ENCODE results near the gene LDHB. TPM values are rescaled to one million over a fixed set of nuclear protein-coding genes. Genes with fewer than 3 reads are reported as not detected.

The LDHB gene
- total and polyA plus RNA-seq, 9 of the 15 experiments (the other 6 are each of a cell fraction or from before 2014, with no cell fraction given): 743 to 2,680 (median 968) TPM

DNA sequence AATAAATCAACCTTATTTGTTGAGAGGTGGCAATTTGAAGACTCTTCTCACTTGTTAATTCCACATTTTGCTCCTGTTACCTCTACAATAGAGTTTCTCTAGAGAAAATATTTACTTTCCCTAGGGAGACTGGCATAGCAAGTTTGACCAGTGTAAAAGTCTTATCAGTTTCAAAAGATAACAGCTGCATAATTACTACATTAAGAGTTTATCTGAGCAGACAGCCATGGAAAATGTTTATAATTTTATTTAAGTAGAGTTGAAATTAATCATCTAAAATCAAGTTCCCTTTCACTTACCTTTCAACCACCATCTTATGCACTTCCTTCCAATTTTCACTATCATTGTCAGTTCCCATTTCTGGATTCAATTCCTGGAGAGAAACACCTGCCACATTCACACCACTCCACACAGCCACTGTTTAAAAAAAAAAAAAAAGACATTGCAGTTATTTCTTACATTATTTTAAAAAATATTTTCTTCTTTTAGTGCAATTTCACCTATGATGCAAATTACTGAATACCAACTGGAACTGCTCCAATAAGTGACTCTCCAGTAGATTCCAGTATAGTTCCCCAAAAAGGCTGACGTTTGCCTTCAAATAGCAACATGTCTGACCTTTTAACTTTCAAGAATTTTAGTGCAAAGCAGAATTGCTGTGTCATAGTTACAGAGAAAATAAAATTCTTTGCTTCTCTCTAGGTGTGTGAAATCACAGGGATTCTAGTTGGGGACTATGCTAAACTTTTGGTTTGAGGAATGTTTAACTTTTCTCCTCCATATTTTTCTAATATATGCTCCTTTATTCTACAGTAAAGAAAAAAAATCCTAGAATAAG, 19.4 kb downstream of the LDHB start (continued):
- TF ChIP-seq, protein P1, sequence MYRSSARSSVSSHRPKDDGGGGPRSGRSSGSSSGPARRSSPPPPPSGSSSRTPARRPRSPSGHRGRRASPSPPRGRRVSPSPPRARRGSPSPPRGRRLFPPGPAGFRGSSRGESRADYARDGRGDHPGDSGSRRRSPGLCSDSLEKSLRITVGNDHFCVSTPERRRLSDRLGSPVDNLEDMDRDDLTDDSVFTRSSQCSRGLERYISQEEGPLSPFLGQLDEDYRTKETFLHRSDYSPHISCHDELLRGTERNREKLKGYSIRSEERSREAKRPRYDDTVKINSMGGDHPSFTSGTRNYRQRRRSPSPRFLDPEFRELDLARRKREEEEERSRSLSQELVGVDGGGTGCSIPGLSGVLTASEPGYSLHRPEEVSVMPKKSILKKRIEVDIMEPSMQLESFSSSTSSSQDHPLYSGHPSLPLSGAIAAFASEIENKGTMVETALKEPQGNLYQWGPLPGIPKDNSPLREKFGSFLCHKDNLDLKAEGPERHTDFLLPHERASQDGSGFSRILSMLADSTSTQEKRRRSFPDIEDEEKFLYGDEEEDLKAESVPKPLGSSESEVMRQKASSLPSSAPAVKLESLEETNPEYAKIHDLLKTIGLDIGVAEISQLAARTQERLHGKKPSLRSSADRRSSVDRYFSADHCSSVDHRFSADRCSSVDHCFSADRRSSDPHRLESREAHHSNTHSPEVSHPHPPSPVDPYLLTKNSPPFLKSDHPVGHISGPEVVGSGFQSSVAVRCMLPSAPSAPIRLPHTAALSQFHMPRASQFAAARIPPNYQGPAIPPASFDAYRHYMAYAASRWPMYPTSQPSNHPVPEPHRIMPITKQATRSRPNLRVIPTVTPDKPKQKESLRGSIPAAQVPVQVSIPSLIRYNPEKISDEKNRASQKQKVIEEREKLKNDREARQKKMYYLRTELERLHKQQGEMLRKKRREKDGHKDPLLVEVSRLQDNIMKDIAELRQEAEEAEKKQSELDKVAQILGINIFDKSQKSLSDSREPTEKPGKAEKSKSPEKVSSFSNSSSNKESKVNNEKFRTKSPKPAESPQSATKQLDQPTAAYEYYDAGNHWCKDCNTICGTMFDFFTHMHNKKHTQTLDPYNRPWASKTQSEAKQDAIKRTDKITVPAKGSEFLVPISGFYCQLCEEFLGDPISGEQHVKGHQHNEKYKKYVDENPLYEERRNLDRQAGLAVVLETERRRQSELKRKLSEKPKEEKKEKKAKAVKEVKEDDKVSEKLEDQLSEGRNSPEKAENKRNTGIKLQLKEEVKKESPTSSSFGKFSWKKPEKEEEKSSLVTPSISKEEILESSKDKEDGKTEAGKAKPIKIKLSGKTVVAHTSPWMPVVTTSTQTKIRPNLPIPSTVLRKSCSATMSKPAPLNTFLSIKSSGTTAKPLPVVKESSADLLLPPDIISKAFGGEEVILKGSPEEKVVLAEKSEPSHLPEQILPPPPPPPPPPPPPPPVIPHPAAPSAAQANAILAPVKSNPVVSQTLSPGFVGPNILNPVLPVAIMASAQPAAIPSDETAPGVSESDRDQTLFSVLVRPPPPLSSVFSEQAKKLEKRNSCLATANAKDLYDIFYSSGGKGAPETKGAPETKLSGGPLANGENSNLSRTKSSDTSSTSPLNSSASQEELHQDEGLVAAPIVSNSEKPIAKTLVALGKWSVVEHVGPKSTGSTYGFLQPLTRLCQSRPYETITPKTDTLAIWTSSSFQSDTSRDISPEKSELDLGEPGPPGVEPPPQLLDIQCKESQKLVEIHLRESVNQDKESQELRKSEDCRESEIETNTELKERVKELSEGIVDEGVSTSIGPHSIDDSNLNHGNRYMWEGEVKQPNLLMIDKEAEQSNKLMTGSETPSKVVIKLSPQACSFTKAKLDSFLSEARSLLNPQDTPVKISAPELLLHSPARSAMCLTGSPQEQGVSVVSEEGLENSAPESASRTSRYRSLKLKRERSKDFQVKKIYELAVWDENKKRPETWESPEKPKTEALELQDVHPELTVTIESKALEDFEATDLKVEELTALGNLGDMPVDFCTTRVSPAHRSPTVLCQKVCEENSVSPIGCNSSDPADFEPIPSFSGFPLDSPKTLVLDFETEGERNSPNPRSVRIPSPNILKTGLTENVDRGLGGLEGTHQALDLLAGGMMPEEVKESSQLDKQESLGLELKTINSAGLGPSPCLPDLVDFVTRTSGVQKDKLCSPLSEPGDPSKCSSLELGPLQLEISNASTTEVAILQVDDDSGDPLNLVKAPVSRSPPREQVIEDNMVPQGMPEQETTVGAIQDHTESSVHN (IDR thresholded peaks at IDR 0.05; ENCODE audit: borderline replicate concordance in 1 of 2, low read depth in 1 of 2): no peak
- TF ChIP-seq ZNF239 (CRISPR knock-in tag; IDR thresholded peaks at IDR 0.05) (no peak), NFE2 (IDR thresholded peaks at IDR 0.05; ENCODE audit: low read depth) (0 out of 2 replicates have a peak, but pooled peaks have one; percentile 37), MAFF (IDR thresholded peaks at IDR 0.05; ENCODE audit: low read length) (peak; percentile 27; the same call in 1 of the 2 replicates), HNRNPUL1 (IDR thresholded peaks at IDR 0.05; ENCODE audit: low read length) (no peak), NR2F6 (CRISPR knock-in tag; IDR thresholded peaks at IDR 0.05) (no peak), DIDO1 (tag; IDR thresholded peaks at IDR 0.05; ENCODE audit: low read depth) (no peak)
- TF ChIP-seq, protein P2, sequence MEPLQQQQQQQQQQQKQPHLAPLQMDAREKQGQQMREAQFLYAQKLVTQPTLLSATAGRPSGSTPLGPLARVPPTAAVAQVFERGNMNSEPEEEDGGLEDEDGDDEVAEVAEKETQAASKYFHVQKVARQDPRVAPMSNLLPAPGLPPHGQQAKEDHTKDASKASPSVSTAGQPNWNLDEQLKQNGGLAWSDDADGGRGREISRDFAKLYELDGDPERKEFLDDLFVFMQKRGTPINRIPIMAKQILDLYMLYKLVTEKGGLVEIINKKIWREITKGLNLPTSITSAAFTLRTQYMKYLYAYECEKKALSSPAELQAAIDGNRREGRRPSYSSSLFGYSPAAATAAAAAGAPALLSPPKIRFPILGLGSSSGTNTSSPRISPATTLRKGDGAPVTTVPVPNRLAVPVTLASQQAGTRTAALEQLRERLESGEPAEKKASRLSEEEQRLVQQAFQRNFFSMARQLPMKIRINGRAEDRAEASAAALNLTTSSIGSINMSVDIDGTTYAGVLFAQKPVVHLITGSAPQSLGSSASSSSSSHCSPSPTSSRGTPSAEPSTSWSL (CRISPR knock-in tag; IDR thresholded peaks at IDR 0.05; ENCODE audit: borderline replicate concordance): no peak

All from K562 (cell line).